Ishikawa (cell line): ENCODE data around the gene EEF2K.
A peak's percentile ranks its signal among the peaks of the same experiment; 100 is the strongest.

Experiments used
- CEBPB ChIP-seq: IDR thresholded peaks from 2 replicates; pipeline ENCODE4 v1.6.1; 2012
- CREB1 ChIP-seq: IDR thresholded peaks from 2 replicates; pipeline ENCODE4 v1.6.1; 2012; ENCODE audit warnings: low read depth
- EGR1 ChIP-seq: IDR thresholded peaks from 2 replicates; pipeline ENCODE4 v1.6.1; 2012
- EP300 ChIP-seq: IDR thresholded peaks from 2 replicates; pipeline ENCODE4 v1.6.1; 2012; ENCODE audit warnings: borderline replicate concordance
- FOXM1 ChIP-seq: IDR thresholded peaks from 2 replicates; pipeline ENCODE4 v1.6.1; 2012; ENCODE audit warnings: low read depth, borderline replicate concordance
- MAX ChIP-seq: IDR thresholded peaks from 2 replicates; pipeline ENCODE4 v1.6.1; 2012
- NFIC ChIP-seq: IDR thresholded peaks from 2 replicates; pipeline ENCODE4 v1.6.1; 2012
- RAD21 ChIP-seq: IDR thresholded peaks from 2 replicates; pipeline ENCODE4 v1.6.1; 2012; ENCODE audit warnings: low read depth
- REST ChIP-seq: IDR thresholded peaks from 2 replicates; pipeline ENCODE4 v1.6.1; 2012; ENCODE audit warnings: low read depth, mild to moderate bottlenecking
- TAF1 ChIP-seq: IDR thresholded peaks from 2 replicates; pipeline ENCODE4 v1.6.1; 2012; ENCODE audit warnings: low read depth, mild to moderate bottlenecking
- TCF12 ChIP-seq: IDR thresholded peaks from 2 replicates; pipeline ENCODE4 v1.6.1; 2012; ENCODE audit warnings: low read depth
- TEAD4 ChIP-seq: IDR thresholded peaks from 2 replicates; pipeline ENCODE4 v1.6.1; 2012
- USF1 ChIP-seq: IDR thresholded peaks from 2 replicates; pipeline ENCODE4 v1.6.1; 2012
- YY1 ChIP-seq: IDR thresholded peaks from 2 replicates; pipeline ENCODE4 v1.6.1; 2012; ENCODE audit warnings: low read depth
- ZBTB7A ChIP-seq: IDR thresholded peaks from 2 replicates; pipeline ENCODE4 v1.6.1; 2012; ENCODE audit warnings: low read depth

EEF2K gene

DNA sequence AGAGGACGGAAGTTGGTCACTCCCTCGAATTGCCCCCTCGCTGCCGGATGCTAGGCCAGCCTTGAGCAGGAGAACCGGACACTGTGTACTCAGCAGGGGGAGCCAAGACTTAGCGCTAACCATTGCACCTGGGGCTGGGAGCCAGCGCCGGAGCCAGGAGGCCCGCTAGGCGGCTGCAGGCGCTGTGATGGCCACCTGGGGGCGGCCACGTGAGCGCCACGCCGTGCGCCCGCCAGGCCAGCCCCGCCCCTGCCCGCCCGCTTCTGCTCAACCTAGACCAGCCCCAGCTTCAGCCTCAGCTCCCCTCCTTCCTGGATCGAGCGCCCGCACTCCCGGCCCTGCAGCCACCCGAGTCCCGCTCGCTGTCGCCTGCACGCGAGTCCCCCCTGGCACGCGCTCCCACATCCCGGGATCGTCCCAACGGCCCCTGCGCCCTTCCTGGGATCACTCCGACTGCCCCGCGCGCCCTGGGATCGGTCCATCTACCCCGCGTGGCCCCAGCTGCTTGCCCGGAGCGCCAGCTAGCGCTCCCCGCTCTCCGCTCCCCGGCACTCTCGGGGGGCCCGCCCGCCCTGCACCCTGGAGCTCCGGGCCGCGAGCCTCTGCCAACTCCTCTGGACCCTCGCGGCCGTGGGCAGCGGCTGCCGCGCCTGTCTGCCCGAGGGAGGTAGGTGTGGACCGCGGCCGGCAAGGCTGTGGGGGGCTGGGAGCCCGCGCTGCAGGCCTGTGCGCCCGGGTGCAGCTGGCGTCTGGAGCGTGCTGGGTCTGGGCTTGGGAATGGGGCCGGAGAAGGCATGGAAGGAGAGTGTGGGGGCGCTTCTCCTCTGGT is at the start of gene EEF2K:
Gene EEF2K, plus strand, starts transcription at position 266 of the 829 bp plus-strand sequence. CDS start 19,452 bp downstream, outside the sequence.
- TF ChIP-seq USF1, result peak; percentile 88
- TF ChIP-seq CREB1, result no peak
- peak; percentile 83 for TF ChIP-seq MAX
- peak; percentile 82; the same call in 1 of the 2 replicates for TF ChIP-seq TCF12
- TF ChIP-seq TEAD4, result peak; percentile 42
- no peak for TF ChIP-seq CEBPB
- TF ChIP-seq REST, result no peak
- peak; percentile 42; the same call in 1 of the 2 replicates for TF ChIP-seq YY1
- no peak for TF ChIP-seq FOXM1
- peak; percentile 27; the same call in 1 of the 2 replicates for TF ChIP-seq EP300
- TF ChIP-seq EGR1, result no peak
- TF ChIP-seq ZBTB7A, result peak; percentile 5; the same call in 1 of the 2 replicates
- TF ChIP-seq TAF1, result 0 out of 2 replicates have a peak, but pooled peaks have one; percentile 14
- peak; percentile 86 for TF ChIP-seq NFIC
- peak; percentile 63 for TF ChIP-seq RAD21

DNA sequence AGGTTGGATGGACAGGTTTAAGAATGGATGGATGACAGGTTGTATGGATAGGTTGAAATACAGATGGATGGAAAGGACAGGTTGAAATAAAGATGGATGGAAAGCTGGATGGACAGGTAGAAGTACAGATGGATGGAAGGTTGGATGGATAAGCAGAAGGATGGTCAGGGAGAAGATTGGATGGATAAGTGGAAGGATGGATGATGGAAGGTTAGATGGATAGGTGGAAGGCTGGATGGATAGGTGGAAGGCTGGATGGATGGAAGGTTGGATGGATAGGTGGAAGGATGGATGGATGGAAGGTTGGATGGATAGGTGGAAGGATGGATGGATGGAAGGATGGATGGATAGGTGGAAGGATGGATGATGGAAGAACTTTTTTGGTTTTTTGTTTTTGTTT is 44.7 kb upstream of the EEF2K start:
- TF ChIP-seq YY1 (no peak), EGR1 (no peak), TAF1 (no peak), CEBPB (no peak), CREB1 (no peak), EP300 (no peak), USF1 (no peak)

DNA sequence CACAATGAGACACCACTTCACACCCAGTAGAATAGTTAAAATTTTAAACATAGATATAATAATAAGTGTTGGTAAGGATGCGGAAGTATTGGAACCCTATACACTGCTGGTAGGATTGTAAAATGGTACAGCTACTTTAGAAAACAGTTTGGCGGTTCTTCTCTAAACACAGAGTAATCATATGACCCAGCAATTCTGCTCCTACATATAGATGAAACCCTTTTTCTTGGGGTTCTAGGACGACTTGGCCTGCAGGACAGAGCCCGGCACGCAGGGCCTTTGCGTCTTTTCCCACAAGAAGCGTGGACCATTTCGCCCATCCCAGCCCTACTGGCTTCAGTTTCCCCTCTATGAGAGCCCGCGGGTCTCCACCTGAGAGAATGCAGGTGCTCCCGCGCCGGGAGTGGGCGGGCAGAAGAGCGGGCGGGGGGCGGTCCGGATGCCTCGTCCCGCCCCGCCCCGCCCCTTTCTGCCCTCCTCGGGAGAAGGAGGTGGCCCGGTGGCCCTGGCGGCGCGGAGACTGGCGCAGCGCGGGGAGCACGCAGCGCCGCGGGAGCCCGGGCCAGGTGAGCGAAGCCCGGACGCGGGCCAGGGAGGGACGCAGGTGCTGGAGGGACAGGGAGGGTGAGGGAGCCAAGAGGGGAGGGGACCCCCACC is 44.0 kb upstream of the EEF2K start, which contains the start of gene SDR42E2:
Gene SDR42E2, plus strand, starts transcription at position 508 of the 657 bp plus-strand sequence. CDS start 3,077 bp downstream, outside the sequence.
- TF ChIP-seq MAX, result peak; percentile 67; the same call in 1 of the 2 replicates
- TF ChIP-seq CEBPB, result no peak

DNA sequence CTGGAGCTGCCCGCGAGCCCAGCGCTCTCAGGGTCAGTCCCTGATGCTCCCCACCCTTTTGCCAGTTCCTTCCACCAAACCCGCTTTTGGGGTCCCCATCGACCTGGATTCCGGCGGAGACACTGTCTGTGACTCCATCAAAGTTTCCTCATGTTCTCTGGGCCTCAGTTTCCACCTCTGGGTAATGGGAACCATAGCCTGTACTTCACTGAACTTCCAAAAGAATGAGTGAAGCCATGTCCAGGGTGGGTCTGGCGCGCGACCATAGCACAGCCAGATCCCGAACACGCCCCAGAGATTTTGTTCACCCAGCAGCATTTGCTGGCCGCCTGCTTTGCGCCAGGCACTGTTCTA is 43.4 kb upstream of the EEF2K start:
- TF ChIP-seq FOXM1 (no peak), TCF12 (no peak), RAD21 (no peak), MAX (no peak), EGR1 (no peak), REST (no peak), USF1 (no peak), CREB1 (no peak), NFIC (no peak), CEBPB (no peak), TAF1 (no peak), TEAD4 (no peak), EP300 (no peak), ZBTB7A (no peak), YY1 (no peak)

DNA sequence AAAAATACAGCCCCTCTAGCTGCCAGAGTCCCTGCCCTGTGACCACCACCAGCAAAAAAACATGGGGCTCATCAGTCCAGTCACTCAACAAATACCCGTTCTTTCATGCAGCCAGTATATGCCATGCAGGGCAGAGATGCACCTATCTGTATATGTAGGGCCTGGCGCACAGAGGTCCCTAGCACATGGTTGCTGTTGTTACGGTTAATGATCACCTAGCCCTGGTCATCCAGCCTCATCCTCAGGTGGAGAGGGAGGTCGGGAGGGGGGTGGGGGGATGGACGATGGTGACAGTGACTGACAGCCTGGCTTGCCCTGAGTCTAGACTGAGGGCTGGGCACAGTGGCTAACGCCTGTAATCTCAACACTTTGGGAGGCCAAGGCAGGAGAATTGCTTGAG is 42.3 kb upstream of the EEF2K start:
- no peak for TF ChIP-seq CEBPB
- TF ChIP-seq RAD21, result no peak
- no peak for TF ChIP-seq MAX
- no peak for TF ChIP-seq CREB1
- TF ChIP-seq TCF12, result no peak
- no peak for TF ChIP-seq ZBTB7A
- no peak for TF ChIP-seq EGR1
- TF ChIP-seq TAF1, result no peak
- no peak for TF ChIP-seq EP300
- TF ChIP-seq REST, result no peak
- no peak for TF ChIP-seq YY1
